Activated effector memory CD4-positive, alpha-beta T cell treated with Interleukin-2 at 50 U/mL for 16 hours (primary cell): ENCODE measurements around the gene PRELID3B.
"Not testable (repeated sequence)": the region's sequence is repeated elsewhere in the genome, so short reads cannot be mapped to it uniquely, and the experiment has no call there.

Experiments
- DNase-seq: peaks from one replicate; pipeline ENCODE4 v3.0.0-alpha.2; 2020

PRELID3B gene

GRCh38 chr20:59047938-59048680 lies 5.5 kb upstream of the PRELID3B start:
- DNase-seq: no peak

GRCh38 chr20:59046862-59047261 lies 4.3 kb upstream of the PRELID3B start:
- DNase-seq: no peak

GRCh38 chr20:59044796-59045195 lies 2.2 kb upstream of the PRELID3B start:
- no peak for DNase-seq

- DNase-seq: no peak
Measured at GRCh38 chr20:59044295-59044694, 1.7 kb upstream of the PRELID3B start.

GRCh38 chr20:59043698-59044097 lies 1.1 kb upstream of the PRELID3B start:
- no peak for DNase-seq

- DNase-seq: peak; percentile 94
Measured at GRCh38 chr20:59042796-59043631, 428 bp upstream of the PRELID3B start.

- DNase-seq: not testable (repeated sequence)
Measured at GRCh38 chr20:59041487-59041886, 1.1 kb downstream of the PRELID3B start.

- DNase-seq: no peak
Measured at GRCh38 chr20:59040667-59041066, 1.9 kb downstream of the PRELID3B start.

- no peak for DNase-seq
Measured at GRCh38 chr20:59039233-59039632, 3.4 kb downstream of the PRELID3B start.

GRCh38 chr20:59037386-59037785 lies 5.2 kb downstream of the PRELID3B start:
- DNase-seq: no peak

- no peak for DNase-seq
Measured at GRCh38 chr20:59035381-59035780, 7.2 kb downstream of the PRELID3B start.

- DNase-seq: no peak
Measured at GRCh38 chr20:59033616-59034165, 8.9 kb downstream of the PRELID3B start.

- DNase-seq: no peak
Measured at GRCh38 chr20:59033093-59033492, 9.5 kb downstream of the PRELID3B start.

GRCh38 chr20:59032713-59033059 lies 9.9 kb downstream of the PRELID3B start:
- no peak for DNase-seq

GRCh38 chr20:59032023-59032712 lies 10.4 kb downstream of the PRELID3B start, which contains the start of gene ATP5F1E:
ATP5F1E (minus strand) TSS chr20:59032335; CDS start chr20:59032251, 84 bp downstream.
- DNase-seq: peak; percentile 96

GRCh38 chr20:59031564-59032022 lies 11.0 kb downstream of the PRELID3B start:
- no peak for DNase-seq

- no peak for DNase-seq
Measured at GRCh38 chr20:59030911-59031563, 11.5 kb downstream of the PRELID3B start.

GRCh38 chr20:59028812-59029211 lies 13.8 kb downstream of the PRELID3B start:
- DNase-seq: no peak

GRCh38 chr20:59027741-59028320 lies 14.8 kb downstream of the PRELID3B start:
- no peak for DNase-seq

GRCh38 chr20:59026904-59027740 lies 15.5 kb downstream of the PRELID3B start:
- DNase-seq: no peak

- DNase-seq: no peak
Measured at GRCh38 chr20:59025511-59025910, 17.1 kb downstream of the PRELID3B start.
